Endothelial cell of umbilical vein (primary cell): Measurements from ENCODE around the gene NBEAL2. TPM values are rescaled to one million over a fixed set of nuclear protein-coding genes. Genes with fewer than 3 reads are reported as not detected.

Experiments
- BruUV-seq: library from RNA; stranded (reverse); fragments of 400-500 nt; replicated peaks from 2 replicates; lab custom pipeline; 2021; lab: Mats Ljungman, UMichigan
- CTCF ChIA-PET: fragments of 300-600, 350-600 bp; sonication (Branson Sonifier 250); formaldehyde crosslinking; loops from one replicate; lab custom pipeline; 2021; ENCODE audit warnings: antibody characterized with exemption, inconsistent platforms; lab: Charles Lee
- POLR2A ChIA-PET: fragments of 300-600, 350-600 bp; sonication (Branson Sonifier 250); formaldehyde crosslinking; loops from one replicate; lab custom pipeline; 2021; ENCODE audit warnings: antibody characterized with exemption, inconsistent platforms; lab: Charles Lee
- DNase-seq: peaks from one replicate; pipeline ENCODE4 v3.0.0-alpha.2; 2011; ENCODE audit warnings: low read depth, low spot score
- FAIRE-seq: peaks from 2 replicates; lab custom pipeline; 2011; peaks lifted over from hg19 to GRCh38; lab: Jason Lieb, UNC
- H2AFZ ChIP-seq: 2 replicates; pipeline ENCODE4 v1.6.0; 2012; ENCODE audit warnings: low read depth, low read length, control low read depth, inconsistent platforms
- H3K27ac ChIP-seq: 2 replicates; pipeline ENCODE4 v1.5.1; 2011; ENCODE audit warnings: low read depth, mild to moderate bottlenecking, control low read depth, low read length, moderate library complexity; ENCODE audit not compliant: insufficient read depth
- H3K27me3 ChIP-seq, 2 experiments: 2 replicates each; pipeline versions ENCODE4 v1.6.0 to v1.6.1; 2011; ENCODE audit warnings: low read length in 2 of 2, mixed read lengths in 1 of 2; ENCODE audit not compliant: control insufficient read depth in 2 of 2, insufficient read depth in 2 of 2
- H3K36me3 ChIP-seq, 2 experiments: 2 replicates in 1 of 2; 3 replicates in 1 of 2; pipeline ENCODE4 v1.5.1; 2011; ENCODE audit warnings: low read length in 2 of 2, mild to moderate bottlenecking in 1 of 2, moderate library complexity in 1 of 2; ENCODE audit not compliant: control insufficient read depth in 2 of 2, insufficient read depth in 2 of 2; ENCODE audit errors: extremely low read depth in 1 of 2
- H3K4me1 ChIP-seq: 3 replicates; pipeline ENCODE4 v1.5.1; 2011; ENCODE audit warnings: mild to moderate bottlenecking, low read length; ENCODE audit not compliant: control insufficient read depth, insufficient read depth; ENCODE audit errors: extremely low read depth
- H3K4me2 ChIP-seq: 2 replicates; pipeline ENCODE4 v1.6.1; 2011; ENCODE audit warnings: low read length, control low read depth, mixed read lengths; ENCODE audit not compliant: insufficient read depth
- H3K4me3 ChIP-seq, 3 experiments: fragments of 200-600 bp in 1 of 3; sonication (generic), shearing (Covaris generic) in 1 of 3; replicated peaks in 1 of 3; 2 replicates each; pipeline ENCODE4 v1.5.1; 2011 to 2016; ENCODE audit warnings: control low read depth in 3 of 3, low read length in 3 of 3, mild to moderate bottlenecking in 2 of 3, inconsistent platforms in 1 of 3, low read depth in 1 of 3, moderate library complexity in 1 of 3; ENCODE audit not compliant: insufficient read depth in 1 of 3
- H3K79me2 ChIP-seq: 2 replicates; pipeline ENCODE4 v1.6.0; 2012; ENCODE audit warnings: low read length, inconsistent platforms; ENCODE audit not compliant: control insufficient read depth, insufficient read depth
- H3K9ac ChIP-seq: replicated peaks from 2 replicates; pipeline ENCODE3; 2011; ENCODE audit warnings: low read length, control low read depth; ENCODE audit not compliant: insufficient read depth; ENCODE audit errors: extremely low read depth
- H3K9me1 ChIP-seq: replicated peaks from 3 replicates; pipeline ENCODE4 v1.6.0; 2011; ENCODE audit warnings: mild to moderate bottlenecking, low read length; ENCODE audit not compliant: control insufficient read depth, insufficient read depth; ENCODE audit errors: extremely low read depth
- H3K9me3 ChIP-seq: replicated peaks from 2 replicates; pipeline ENCODE4 v1.5.1; 2012; ENCODE audit warnings: low read length, inconsistent platforms; ENCODE audit not compliant: control insufficient read depth, insufficient read depth
- H4K20me1 ChIP-seq: replicated peaks from 2 replicates; pipeline ENCODE3; 2011; ENCODE audit warnings: mild to moderate bottlenecking, low read length; ENCODE audit not compliant: control insufficient read depth, insufficient read depth; ENCODE audit errors: extremely low read depth
- CTCF ChIP-seq, 2 donors: IDR thresholded peaks; 1 replicate in 1 of 2; 2 replicates in 1 of 2; pipeline ENCODE4 v1.5.1; 2011; ENCODE audit warnings: low read length in 2 of 2, mild to moderate bottlenecking in 2 of 2, moderate library complexity in 2 of 2, control low read depth in 1 of 2, inconsistent platforms in 1 of 2, low read depth in 1 of 2; ENCODE audit not compliant: insufficient read depth in 1 of 2; ENCODE audit errors: extremely low read depth in 1 of 2
- EZH2 ChIP-seq: IDR thresholded peaks from 2 replicates; pipeline ENCODE4 v1.6.1; 2012; ENCODE audit warnings: borderline replicate concordance, low read depth, mild to moderate bottlenecking, moderate library complexity, low read length, inconsistent platforms; ENCODE audit not compliant: severe bottlenecking
- FOS ChIP-seq: IDR thresholded peaks from 2 replicates; pipeline ENCODE4 v1.6.1; 2011; ENCODE audit warnings: mild to moderate bottlenecking, low read length, moderate library complexity, borderline replicate concordance; ENCODE audit not compliant: insufficient read depth
- GATA2 ChIP-seq: IDR thresholded peaks from 2 replicates; pipeline ENCODE4 v1.7.0; 2011; ENCODE audit warnings: low read depth, mild to moderate bottlenecking, moderate library complexity, mixed read lengths, low read length; ENCODE audit not compliant: insufficient read length, insufficient read depth
- JUN ChIP-seq: IDR thresholded peaks from 2 replicates; pipeline ENCODE4 v1.6.1; 2011; ENCODE audit warnings: borderline replicate concordance, low read depth; ENCODE audit not compliant: insufficient read length, insufficient read depth
- MAX ChIP-seq: IDR thresholded peaks from 2 replicates; pipeline ENCODE4 v1.6.1; 2011; ENCODE audit not compliant: insufficient read depth, insufficient read length
- MYC ChIP-seq: IDR thresholded peaks from one replicate; pipeline ENCODE4 v1.6.1; 2011; ENCODE audit warnings: mild to moderate bottlenecking, low read depth, low read length
- POLR2A ChIP-seq: IDR thresholded peaks from 2 replicates; pipeline ENCODE4 v1.6.1; 2012; ENCODE audit warnings: low read depth, mild to moderate bottlenecking, control low read depth, low read length
- POLR2AphosphoS5 ChIP-seq: IDR thresholded peaks from 2 replicates; pipeline ENCODE4 v1.6.1; 2012; ENCODE audit warnings: low read depth, mild to moderate bottlenecking, control low read depth, low read length, moderate library complexity; ENCODE audit not compliant: insufficient read depth
- dilution Hi-C: fragments of 300-500 bp; cut with MboI; formaldehyde crosslinking; loops from one replicate; pipeline ENCODE4 v1.15.0; 2019; ENCODE audit warnings: low sequenced_read_pairs; ENCODE audit not compliant: extremely low pct_ligation_motif_present
- intact Hi-C: fragments of 100-400 bp; cut with micrococcal nuclease; formaldehyde crosslinking; loops from one replicate; pipeline ENCODE4 v1.10.0; 2022
- polyA plus RNA-seq, 4 experiments: library from polyadenylated mRNA; depleted of rRNA in 3 of 4; stranded (reverse) in 3 of 4; unstranded in 1 of 4; fragments of >200 nt; gene quantifications; 2 replicates each; pipeline versions ENCODE4 v1.2.1 to v1.2.3, GENCODE V29; 2011 to 2012; ENCODE audit warnings: missing spikeins in 1 of 4
- total RNA-seq: library from RNA; stranded (reverse); gene quantifications from 2 replicates; pipeline ENCODE4 v1.2.3, GENCODE V29; 2021

NBEAL2 gene
- total and polyA plus RNA-seq, 2 donors (not counting 3 experiments of a cell fraction or from before 2014, with no cell fraction given), result 48.0 to 84.7 TPM

- ChIA-PET POLR2A (no interaction called here), CTCF (interaction anchor here (1.1 to 1.8 kb wide), 6 partner anchors 10 to 54 kb away, joined by 3 to 7 read pairs (median 4); no protein-coding TSS in a partner anchor)
- no peak for TF ChIP-seq FOS
- no peak for TF ChIP-seq MAX
- TF ChIP-seq CTCF (IDR thresholded peaks at IDR 0.05; ENCODE audit: extremely low read depth in 1 of 2, insufficient read depth in 1 of 2, low read depth in 1 of 2, low read length in 2 of 2), result no peak
- no peak for TF ChIP-seq JUN
- TF ChIP-seq POLR2A, result no peak
- TF ChIP-seq POLR2AphosphoS5, result no peak
- TF ChIP-seq MYC, result no peak
- TF ChIP-seq EZH2, result no peak
- no peak for TF ChIP-seq GATA2
- BruUV-seq, result no TSS peak
- Histone ChIP-seq H3K9me1 (no peaks in the 10 kb centered on the region), H3K27ac (no peak overlapping the region), H3K27me3 (no peaks in the 10 kb centered on the region), H3K9me3 (no peaks in the 10 kb centered on the region), H2AFZ (no peak overlapping the region), H3K9ac (no peak overlapping the region), H3K36me3 (no peaks in the 10 kb centered on the region), H4K20me1 (no peaks in the 10 kb centered on the region), H3K79me2 (peaks cover 66% of the 10 kb centered on the region), H3K4me3 (no peak overlapping the region), H3K4me1 (peaks cover 72% of the 10 kb centered on the region), H3K4me2 (no peak overlapping the region)
- dilution Hi-C loops (no loop called here), intact Hi-C loops (no loop called here)
- FAIRE-seq, result no peak
- DNase-seq, result no peak
Observed at GRCh38 chr3:46933261-46933660, 46.2 kb upstream of the NBEAL2 start.
